DMS153 treated with DMSO at 0.1 percent for 48 hours (cell line): ENCODE data around the gene ZSWIM3.

Source experiments
- DNase-seq: peaks from one replicate; lab custom pipeline; 2025; ENCODE audit not compliant: unreplicated experiment; lab: John Stamatoyannopoulos, UW

The ZSWIM3 gene

GRCh38 chr20:45927071-45927878, 69.9 kb downstream of the ZSWIM3 start:
- no peak for DNase-seq
